Stimulated activated naive CD8-positive, alpha-beta T cell treated with anti-CD3 and anti-CD28 coated beads, Interleukin-15, Interleukin-2, amounts not matched to agents 100 U/mL and 50 U/mL, for 24 hours (primary cell): ENCODE data around the gene KLF8.
"Not testable (repeated sequence)": the region's sequence is repeated elsewhere in the genome, so short reads cannot be mapped to it uniquely, and the experiment has no call there.

Source experiments
- ATAC-seq: fragments of 150-1000 bp; cut with Tn5 transposase; one replicate; pipeline ENCODE4 v1.10.0; 2021
- DNase-seq: peaks from one replicate; pipeline ENCODE4 v3.0.0; 2021

KLF8 gene

GRCh38 chrX:56232221-56233082, at the start of gene KLF8:
KLF8 (plus strand) TSS chrX:56232356; CDS start chrX:56233335, 979 bp downstream.
- DNase-seq (peak; percentile 44), ATAC-seq (peak; percentile 75)

GRCh38 chrX:56206945-56207344, 25.2 kb upstream of the KLF8 start:
- ATAC-seq, DNase-seq: not testable (repeated sequence)

- ATAC-seq (no peak), DNase-seq (no peak)
Observed at GRCh38 chrX:56211701-56212100, 20.5 kb upstream of the KLF8 start.

- DNase-seq = no peak
- ATAC-seq = no peak
Observed at GRCh38 chrX:56216332-56216731, 15.8 kb upstream of the KLF8 start.

- DNase-seq (no peak), ATAC-seq (no peak)
Observed at GRCh38 chrX:56219700-56220099, 12.5 kb upstream of the KLF8 start.

GRCh38 chrX:56221101-56221500, 11.1 kb upstream of the KLF8 start:
- ATAC-seq (no peak), DNase-seq (no peak)

GRCh38 chrX:56222473-56223000, 9.6 kb upstream of the KLF8 start:
- no peak for DNase-seq
- ATAC-seq = no peak

- ATAC-seq (no peak), DNase-seq (no peak)
Observed at GRCh38 chrX:56226980-56227379, 5.2 kb upstream of the KLF8 start.

GRCh38 chrX:56228914-56229313, 3.2 kb upstream of the KLF8 start:
- DNase-seq = no peak
- no peak for ATAC-seq

- ATAC-seq (no peak), DNase-seq (no peak)
Observed at GRCh38 chrX:56231537-56232090, 542 bp upstream of the KLF8 start.

GRCh38 chrX:56233100-56233499, 944 bp downstream of the KLF8 start:
- ATAC-seq (no peak), DNase-seq (peak; percentile 2)

- DNase-seq = peak; percentile 3
- no peak for ATAC-seq
Observed at GRCh38 chrX:56233682-56234081, 1.5 kb downstream of the KLF8 start.

GRCh38 chrX:56248492-56248891, 16.3 kb downstream of the KLF8 start:
- ATAC-seq (no peak), DNase-seq (peak; percentile 46)

- ATAC-seq (no peak), DNase-seq (no peak)
Observed at GRCh38 chrX:56253832-56254703, 21.9 kb downstream of the KLF8 start.

GRCh38 chrX:56268888-56269287, 36.7 kb downstream of the KLF8 start:
- DNase-seq = no peak
- ATAC-seq = peak; percentile 61

- no peak for DNase-seq
- ATAC-seq = no peak
Observed at GRCh38 chrX:56278692-56279091, 46.5 kb downstream of the KLF8 start.

GRCh38 chrX:56279863-56280262, 47.7 kb downstream of the KLF8 start:
- DNase-seq = no peak
- no peak for ATAC-seq

GRCh38 chrX:56281789-56282188, 49.6 kb downstream of the KLF8 start:
- DNase-seq (no peak), ATAC-seq (no peak)

GRCh38 chrX:56284269-56284668, 52.1 kb downstream of the KLF8 start:
- DNase-seq (no peak), ATAC-seq (no peak)

- ATAC-seq = no peak
- no peak for DNase-seq
Observed at GRCh38 chrX:56288608-56289007, 56.5 kb downstream of the KLF8 start.

GRCh38 chrX:56289449-56289848, 57.3 kb downstream of the KLF8 start:
- ATAC-seq (no peak), DNase-seq (no peak)

GRCh38 chrX:56308726-56309125, 76.6 kb downstream of the KLF8 start:
- ATAC-seq (no peak), DNase-seq (no peak)

GRCh38 chrX:56309881-56310280, 77.7 kb downstream of the KLF8 start:
- ATAC-seq = no peak
- no peak for DNase-seq
